Neural progenitor cell (in vitro differentiated cells): ENCODE data around the gene PRKCA. TPM values are rescaled to one million over a fixed set of nuclear protein-coding genes. Genes with fewer than 3 reads are reported as not detected.

Experiments used
- DNase-seq: peaks from one replicate; pipeline ENCODE4 v3.0.0-alpha.2; 2016; ENCODE audit warnings: low spot score
- H2AFZ ChIP-seq: fragments of 200-600 bp; sonication (generic); replicated peaks from 2 replicates; pipeline ENCODE4 v1.6.1; 2016; ENCODE audit warnings: antibody characterized with exemption
- H3F3A ChIP-seq: fragments of 200-600 bp; sonication (generic); 2 replicates; pipeline ENCODE4 v1.6.1; 2016; ENCODE audit warnings: antibody characterized with exemption, low read depth
- H3K27ac ChIP-seq: fragments of 200-600 bp; sonication (generic); 2 replicates; pipeline ENCODE4 v1.5.1; 2016; ENCODE audit warnings: mild to moderate bottlenecking
- H3K27me3 ChIP-seq: fragments of 200-600 bp; sonication (generic); 2 replicates; pipeline ENCODE4 v1.6.1; 2016; ENCODE audit warnings: mild to moderate bottlenecking, moderate library complexity
- H3K36me3 ChIP-seq: fragments of 200-600 bp; sonication (generic); 2 replicates; pipeline ENCODE4 v1.5.1; 2016
- H3K4me1 ChIP-seq: fragments of 200-600 bp; sonication (generic); 2 replicates; pipeline ENCODE4 v1.6.1; 2016; ENCODE audit warnings: mixed run types
- H3K4me2 ChIP-seq: fragments of 200-600 bp; sonication (generic); 2 replicates; pipeline ENCODE4 v1.6.1; 2016
- H3K4me3 ChIP-seq: fragments of 200-600 bp; sonication (generic); 2 replicates; pipeline ENCODE4 v1.5.1; 2016
- H3K79me2 ChIP-seq: fragments of 200-600 bp; sonication (generic); 2 replicates; pipeline ENCODE4 v1.6.1; 2016; ENCODE audit warnings: low read depth
- H3K9ac ChIP-seq: fragments of 200-600 bp; sonication (generic); 2 replicates; pipeline ENCODE4 v1.6.1; 2016
- H3K9me3 ChIP-seq: fragments of 200-600 bp; sonication (generic); 2 replicates; pipeline ENCODE4 v1.5.1; 2016; ENCODE audit warnings: low read depth
- H4K20me1 ChIP-seq: fragments of 200-600 bp; sonication (generic); 2 replicates; pipeline ENCODE4 v1.6.1; 2016; ENCODE audit warnings: low read depth
- H3K27ac Mint-ChIP-seq: 3 replicates; pipeline ENCODE4 v1.8.0; 2021; ENCODE audit warnings: mixed read lengths
- H3K27me3 Mint-ChIP-seq: 2 replicates; pipeline ENCODE4 v1.8.0; 2022; ENCODE audit warnings: low read depth, mild to moderate bottlenecking, inconsistent platforms, moderate library complexity, mixed read lengths; ENCODE audit not compliant: insufficient read depth
- H3K36me3 Mint-ChIP-seq: 3 replicates; pipeline ENCODE4 v1.8.0; 2021; ENCODE audit warnings: mixed read lengths
- H3K4me1 Mint-ChIP-seq: 3 replicates; pipeline ENCODE4 v1.8.0; 2021; ENCODE audit warnings: mixed read lengths
- H3K4me3 Mint-ChIP-seq: 3 replicates; pipeline ENCODE4 v1.8.0; 2021; ENCODE audit warnings: mild to moderate bottlenecking, moderate library complexity, mixed read lengths
- H3K9me3 Mint-ChIP-seq: 3 replicates; pipeline ENCODE4 v1.8.0; 2020; ENCODE audit warnings: mixed read lengths
- EZH2 ChIP-seq: fragments of 200-600 bp; sonication (generic); IDR thresholded peaks from 2 replicates; pipeline ENCODE4 v1.6.1; 2017; ENCODE audit warnings: antibody characterized with exemption, mild to moderate bottlenecking, moderate library complexity
- EZH2phosphoT487 ChIP-seq: fragments of 200-600 bp; sonication (generic); IDR thresholded peaks from 2 replicates; pipeline ENCODE4 v1.6.1; 2017; ENCODE audit warnings: antibody characterized with exemption
- total RNA-seq: library from RNA; depleted of rRNA; stranded (reverse); fragments of >200 nt; gene quantifications from 2 replicates; pipeline ENCODE4 v1.2.3, GENCODE V29; 2015; ENCODE audit warnings: low replicate concordance
- TF ChIP-seq, protein P1 (sequence below): fragments of 200-600 bp; sonication (generic); IDR thresholded peaks from 2 replicates; pipeline ENCODE4 v1.5.1; 2017; ENCODE audit warnings: antibody characterized with exemption, mild to moderate bottlenecking

PRKCA gene
- total RNA-seq, 1 donor from 2014 or later = 2.1 TPM

DNA sequence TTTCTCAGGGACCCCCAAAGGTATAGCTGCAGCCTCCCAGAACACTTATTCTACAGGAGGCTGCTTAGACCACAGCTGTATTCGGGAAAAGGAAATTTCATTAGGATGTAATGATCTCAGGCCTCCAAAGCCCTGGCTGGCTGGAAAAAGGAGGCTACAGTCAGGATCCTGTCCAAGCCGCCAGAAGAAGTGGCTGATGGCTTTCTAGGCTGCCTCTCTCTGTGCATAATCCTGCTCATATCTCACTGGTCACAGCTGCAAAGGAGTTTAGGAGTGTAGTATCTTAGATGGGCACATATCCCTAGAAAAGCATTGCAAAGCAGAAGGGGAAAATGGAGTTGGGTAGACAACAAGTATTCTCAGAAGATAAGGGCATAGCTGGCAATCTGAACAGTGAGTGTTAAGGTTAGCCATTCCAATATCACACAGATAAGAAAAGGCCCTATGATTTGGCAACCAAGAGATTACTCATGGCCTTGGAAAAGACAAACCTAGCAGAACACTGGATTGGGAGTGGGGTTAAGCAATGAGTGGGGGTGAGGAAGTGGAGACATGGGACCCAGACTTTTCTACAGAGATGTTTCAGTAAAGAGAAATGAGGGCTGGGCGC, 26.0 kb upstream of the PRKCA start:
- Histone ChIP-seq H3K4me2 (no peak overlapping the region), H3K9ac (no peak overlapping the region), H3K4me3 (no peak overlapping the region)

DNA sequence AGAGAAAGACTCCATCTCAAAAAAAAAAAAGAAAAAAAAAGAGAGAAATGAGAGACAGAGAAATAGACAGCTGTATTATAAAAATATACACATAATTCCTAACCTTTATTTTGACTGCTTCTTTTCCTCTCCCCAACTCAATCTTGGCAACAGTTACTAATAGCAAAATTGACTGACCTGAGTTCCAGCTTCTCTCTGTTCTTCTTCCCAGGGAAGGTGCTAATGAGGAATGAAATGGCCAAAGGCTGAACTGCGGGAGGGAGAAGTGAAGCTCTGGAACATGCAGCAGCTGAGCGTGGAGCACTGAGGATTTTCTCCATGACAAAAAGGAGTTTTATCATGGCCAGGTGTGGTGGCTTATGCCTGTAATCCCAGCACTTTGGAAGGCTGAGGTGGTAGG, 25.2 kb upstream of the PRKCA start:
- no peak overlapping the region for H3K27ac Mint-ChIP-seq
- no peak overlapping the region for H3K9ac ChIP-seq
- no peak overlapping the region for H3K27ac ChIP-seq
- H3K9me3 Mint-ChIP-seq = no peaks in the 10 kb centered on the region
- no peaks in the 10 kb centered on the region for H3K36me3 ChIP-seq
- H3K27me3 Mint-ChIP-seq = peaks cover 2% of the 10 kb centered on the region
- no peaks in the 10 kb centered on the region for H3K27me3 ChIP-seq
- no peaks in the 10 kb centered on the region for H3K9me3 ChIP-seq
- H3K36me3 Mint-ChIP-seq = no peaks in the 10 kb centered on the region
- H3F3A ChIP-seq = no peaks in the 10 kb centered on the region
- no peak overlapping the region for H3K4me3 Mint-ChIP-seq
- no peak overlapping the region for H2AFZ ChIP-seq
- no peak overlapping the region for H3K4me3 ChIP-seq
- H3K4me2 ChIP-seq = no peak overlapping the region
- no peaks in the 10 kb centered on the region for H3K4me1 Mint-ChIP-seq
- no peaks in the 10 kb centered on the region for H4K20me1 ChIP-seq
- TF ChIP-seq EZH2 (no peak), EZH2phosphoT487 (no peak)
- TF ChIP-seq, protein P1, sequence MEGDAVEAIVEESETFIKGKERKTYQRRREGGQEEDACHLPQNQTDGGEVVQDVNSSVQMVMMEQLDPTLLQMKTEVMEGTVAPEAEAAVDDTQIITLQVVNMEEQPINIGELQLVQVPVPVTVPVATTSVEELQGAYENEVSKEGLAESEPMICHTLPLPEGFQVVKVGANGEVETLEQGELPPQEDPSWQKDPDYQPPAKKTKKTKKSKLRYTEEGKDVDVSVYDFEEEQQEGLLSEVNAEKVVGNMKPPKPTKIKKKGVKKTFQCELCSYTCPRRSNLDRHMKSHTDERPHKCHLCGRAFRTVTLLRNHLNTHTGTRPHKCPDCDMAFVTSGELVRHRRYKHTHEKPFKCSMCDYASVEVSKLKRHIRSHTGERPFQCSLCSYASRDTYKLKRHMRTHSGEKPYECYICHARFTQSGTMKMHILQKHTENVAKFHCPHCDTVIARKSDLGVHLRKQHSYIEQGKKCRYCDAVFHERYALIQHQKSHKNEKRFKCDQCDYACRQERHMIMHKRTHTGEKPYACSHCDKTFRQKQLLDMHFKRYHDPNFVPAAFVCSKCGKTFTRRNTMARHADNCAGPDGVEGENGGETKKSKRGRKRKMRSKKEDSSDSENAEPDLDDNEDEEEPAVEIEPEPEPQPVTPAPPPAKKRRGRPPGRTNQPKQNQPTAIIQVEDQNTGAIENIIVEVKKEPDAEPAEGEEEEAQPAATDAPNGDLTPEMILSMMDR = no peak
- DNase-seq = no peak
- no peaks in the 10 kb centered on the region for H3K4me1 ChIP-seq
- H3K79me2 ChIP-seq = no peaks in the 10 kb centered on the region

More for the DNA sequence above, 26.0 kb upstream of the PRKCA start:
- no peaks in the 10 kb centered on the region for H3K4me1 Mint-ChIP-seq
- Histone ChIP-seq H2AFZ (no peak overlapping the region), H3K36me3 (no peaks in the 10 kb centered on the region), H3K9me3 (no peaks in the 10 kb centered on the region), H4K20me1 (no peaks in the 10 kb centered on the region), H3K79me2 (no peaks in the 10 kb centered on the region), H3K4me1 (no peaks in the 10 kb centered on the region), H3K27me3 (no peaks in the 10 kb centered on the region), H3F3A (no peaks in the 10 kb centered on the region), H3K27ac (no peak overlapping the region)
- DNase-seq = no peak
- no peaks in the 10 kb centered on the region for H3K36me3 Mint-ChIP-seq
- no peak overlapping the region for H3K4me3 Mint-ChIP-seq
- peaks cover 3% of the 10 kb centered on the region for H3K27me3 Mint-ChIP-seq
- TF ChIP-seq, protein P1 = no peak
- TF ChIP-seq EZH2 (no peak), EZH2phosphoT487 (no peak)
- no peak overlapping the region for H3K27ac Mint-ChIP-seq
- peaks cover 3% of the 10 kb centered on the region for H3K9me3 Mint-ChIP-seq

DNA sequence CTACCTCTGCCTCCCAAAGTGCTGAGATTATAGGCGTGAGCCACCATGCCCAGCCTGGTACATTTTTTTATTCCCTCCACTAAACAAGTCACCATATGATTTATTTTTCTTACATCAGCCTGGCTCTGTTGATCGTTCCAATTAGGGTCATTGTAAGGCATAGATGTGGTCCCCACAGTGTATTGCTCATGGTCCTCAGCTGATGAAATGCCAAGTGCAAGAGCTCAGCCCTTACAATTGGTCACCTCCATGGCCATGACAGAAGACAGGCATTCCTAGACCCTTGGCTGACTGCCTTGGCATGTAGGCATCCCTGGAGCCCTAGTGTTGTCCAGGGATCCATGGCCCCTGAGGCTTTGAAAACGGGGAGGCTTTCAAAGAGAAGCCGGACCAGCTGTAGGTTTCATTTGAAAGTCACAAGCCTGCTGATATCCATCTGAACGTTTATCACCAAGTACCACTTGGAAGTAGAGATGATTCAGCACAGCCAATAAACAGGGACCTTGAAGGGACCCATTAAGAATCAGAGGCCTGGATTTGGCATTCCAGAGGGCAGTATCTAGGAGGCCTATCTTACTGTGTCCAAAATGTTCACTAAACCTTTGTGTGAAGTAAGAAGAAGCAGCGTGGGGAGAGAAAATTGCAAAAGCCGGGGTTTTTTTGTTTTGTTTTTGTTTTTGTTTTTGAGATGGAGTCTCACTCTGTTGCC, 20.6 kb upstream of the PRKCA start:
- Histone ChIP-seq H3K4me2 (no peak overlapping the region), H3K9ac (no peak overlapping the region), H3K79me2 (no peaks in the 10 kb centered on the region), H3K27me3 (no peaks in the 10 kb centered on the region), H3F3A (no peaks in the 10 kb centered on the region), H3K9me3 (no peaks in the 10 kb centered on the region), H2AFZ (no peak overlapping the region), H3K36me3 (no peaks in the 10 kb centered on the region), H3K27ac (no peak overlapping the region), H3K4me3 (no peak overlapping the region), H3K4me1 (no peaks in the 10 kb centered on the region), H4K20me1 (no peaks in the 10 kb centered on the region)
- Mint-ChIP-seq H3K4me1 (no peaks in the 10 kb centered on the region), H3K27me3 (peaks cover 7% of the 10 kb centered on the region), H3K27ac (no peak overlapping the region), H3K4me3 (no peak overlapping the region), H3K9me3 (no peaks in the 10 kb centered on the region), H3K36me3 (no peaks in the 10 kb centered on the region)
- TF ChIP-seq, protein P1 = no peak
- TF ChIP-seq EZH2phosphoT487 (no peak), EZH2 (no peak)
- no peak for DNase-seq
